NT2/D1 (cell line): ENCODE results near the gene PLEKHB2.

Source experiments
- SUZ12 ChIP-seq: IDR thresholded peaks from 2 replicates; pipeline ENCODE4 v1.6.1; 2011; ENCODE audit not compliant: insufficient read length, insufficient read depth; ENCODE audit errors: extremely low read depth
- YY1 ChIP-seq: IDR thresholded peaks from 2 replicates; pipeline ENCODE4 v1.6.1; 2011; ENCODE audit not compliant: insufficient read length, insufficient read depth
- ZNF274 ChIP-seq: IDR thresholded peaks from 2 replicates; pipeline ENCODE4 v1.6.1; 2011; ENCODE audit warnings: mild to moderate bottlenecking, low read depth, low read length

GRCh38 chr2:131105950-131106801, 1.0 kb downstream of the PLEKHB2 start:
- TF ChIP-seq ZNF274: no peak
- no peak for TF ChIP-seq YY1
- no peak for TF ChIP-seq SUZ12
